GM12873 (cell line): ENCODE measurements around the gene ZBTB22.

Source experiments
- CTCF ChIP-seq: IDR thresholded peaks from 2 replicates; pipeline ENCODE4 v1.5.1; 2012; ENCODE audit warnings: low read depth, mild to moderate bottlenecking, moderate library complexity, low read length, control low read depth; ENCODE audit not compliant: insufficient read depth; ENCODE audit errors: missing control alignments

ZBTB22 gene

GRCh38 chr6:33329058-33329457, 11.5 kb upstream of the ZBTB22 start:
- no peak for TF ChIP-seq CTCF

DNA sequence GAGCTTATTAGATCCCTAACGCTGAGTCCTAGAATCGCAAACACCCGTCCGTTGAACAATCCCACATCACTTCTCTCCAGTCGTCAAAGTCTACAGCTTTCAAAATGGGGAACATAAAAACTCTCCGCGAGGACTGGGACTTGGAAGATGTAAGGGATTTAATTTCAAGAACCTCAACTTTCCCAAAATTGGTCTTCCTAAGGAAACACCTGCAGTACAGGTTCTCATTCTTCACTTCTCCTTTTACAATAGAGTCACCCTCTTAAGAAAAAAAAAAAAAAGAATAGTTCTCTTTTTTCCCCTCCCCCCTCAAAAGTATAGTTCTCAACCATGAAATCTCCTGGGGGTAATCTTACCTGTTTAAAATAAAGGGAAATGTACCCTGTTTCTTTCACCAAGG, 6.6 kb upstream of the ZBTB22 start:
- no peak for TF ChIP-seq CTCF

- TF ChIP-seq CTCF: no peak
Measured at GRCh38 chr6:33323623-33323948, 6.0 kb upstream of the ZBTB22 start.

GRCh38 chr6:33321227-33321626, 3.7 kb upstream of the ZBTB22 start:
- no peak for TF ChIP-seq CTCF

GRCh38 chr6:33320315-33321181, 3.0 kb upstream of the ZBTB22 start:
- TF ChIP-seq CTCF: no peak

- no peak for TF ChIP-seq CTCF
Measured at GRCh38 chr6:33319939-33320314, 2.4 kb upstream of the ZBTB22 start.

DNA sequence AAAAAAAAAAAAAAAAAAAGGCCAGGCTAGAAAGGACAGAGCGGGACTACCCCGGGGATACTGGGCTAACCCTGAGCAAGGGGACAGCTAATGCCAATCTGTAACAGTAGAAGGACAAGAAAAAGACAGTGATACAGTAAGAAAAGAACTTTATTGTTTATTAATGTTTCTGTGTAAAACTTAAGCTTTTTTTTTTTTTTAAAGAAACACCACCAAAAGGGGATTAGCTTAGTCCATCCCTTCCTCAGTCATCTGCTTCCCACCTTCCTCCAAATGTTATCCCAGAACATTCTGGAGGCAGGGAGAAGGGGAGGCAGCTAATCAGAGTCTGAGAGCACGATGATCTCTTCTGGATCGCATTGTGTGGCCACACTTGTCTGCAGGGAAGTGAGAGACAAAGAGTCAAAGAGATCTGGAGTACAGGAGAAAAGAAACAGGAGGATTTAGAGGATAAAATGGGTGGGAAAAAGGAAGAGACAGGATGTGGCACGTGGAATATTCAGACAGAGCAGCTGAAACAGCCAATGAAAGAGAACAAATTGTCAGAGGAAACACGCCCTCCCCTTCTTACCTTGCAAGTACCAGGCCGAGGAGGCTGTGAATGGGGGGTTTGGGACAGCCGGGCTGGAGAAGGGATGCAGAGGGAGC, 1.0 kb upstream of the ZBTB22 start:
- no peak for TF ChIP-seq CTCF
